HepG2 (cell line): ENCODE measurements around the gene C1QTNF6. TPM values are rescaled to one million over a fixed set of nuclear protein-coding genes. Genes with fewer than 3 reads are reported as not detected.

ENCODE experiments used
- DNMT3B ChIP-seq: conservative IDR thresholded peaks from 2 replicates; pipeline ENCODE4 v1.6.1; 2016; ENCODE audit warnings: missing biosample characterization, control low read depth
- EP300 ChIP-seq, 3 experiments: sonication (generic) in 1 of 3; formaldehyde crosslinking in 1 of 3; IDR thresholded peaks; 2 replicates each; pipeline versions ENCODE4 v1.5.1 to v1.6.1; 2011 to 2020; ENCODE audit warnings: low read depth in 2 of 3, low read length in 2 of 3, borderline replicate concordance in 1 of 3, improper control_type of control experiment in 1 of 3, mild to moderate bottlenecking in 1 of 3, missing genetic modification reagents in 1 of 3, moderate library complexity in 1 of 3
- FOXA3 ChIP-seq: IDR thresholded peaks from 2 replicates; pipeline ENCODE4 v1.6.1; 2016; ENCODE audit warnings: missing genetic modification reagents, missing compliant biosample characterization
- KAT2B ChIP-seq: fragments of 150-350 bp; IDR thresholded peaks from 2 replicates; pipeline ENCODE4 v1.6.1; 2014; ENCODE audit warnings: low read depth, low read length, borderline replicate concordance
- MEF2D ChIP-seq: sonication (generic); formaldehyde crosslinking; IDR thresholded peaks from 2 replicates; pipeline ENCODE4 v1.5.1; 2020; ENCODE audit warnings: mild to moderate bottlenecking, missing genetic modification reagents
- MXD4 ChIP-seq: IDR thresholded peaks from 2 replicates; pipeline ENCODE4 v1.6.1; 2016; ENCODE audit warnings: mild to moderate bottlenecking, missing biosample characterization, missing genetic modification reagents
- ONECUT2 ChIP-seq: sonication (generic); formaldehyde crosslinking; IDR thresholded peaks from 2 replicates; pipeline ENCODE4 v1.4.0; 2020; ENCODE audit warnings: missing genetic modification reagents
- RARG ChIP-seq: sonication (generic); formaldehyde crosslinking; IDR thresholded peaks from 2 replicates; pipeline ENCODE4 v1.4.0; 2020; ENCODE audit warnings: low read depth, mild to moderate bottlenecking, missing genetic modification reagents
- SMAD1 ChIP-seq: sonication (generic); formaldehyde crosslinking; IDR thresholded peaks from 2 replicates; pipeline ENCODE4 v1.4.0; 2020; ENCODE audit warnings: missing genetic modification reagents, low read depth, mild to moderate bottlenecking, borderline replicate concordance
- SP140L ChIP-seq: sonication (generic); formaldehyde crosslinking; IDR thresholded peaks from 2 replicates; pipeline ENCODE4 v1.4.0; 2020; ENCODE audit warnings: missing genetic modification reagents, borderline replicate concordance
- SRSF9 ChIP-seq: fragments of 200-400 bp; formaldehyde crosslinking; IDR thresholded peaks from 2 replicates; pipeline ENCODE4 v1.6.1; 2018; ENCODE audit warnings: borderline replicate concordance, mild to moderate bottlenecking, low read depth, low read length; ENCODE audit not compliant: insufficient read depth, poor library complexity, severe bottlenecking
- TCF7 ChIP-seq: sonication (generic); IDR thresholded peaks from 2 replicates; pipeline ENCODE4 v1.6.1; 2016; ENCODE audit warnings: antibody characterized with exemption, low read depth
- TCF7L2 ChIP-seq: IDR thresholded peaks from 2 replicates; pipeline ENCODE4 v1.6.1; 2011; ENCODE audit warnings: mild to moderate bottlenecking, low read depth, low read length, moderate library complexity
- ZFX ChIP-seq: sonication (generic); formaldehyde crosslinking; IDR thresholded peaks from 2 replicates; pipeline ENCODE4 v1.4.0; 2020; ENCODE audit warnings: mild to moderate bottlenecking, low read depth, missing genetic modification reagents, moderate library complexity
- ZMYM3 ChIP-seq: sonication (generic); formaldehyde crosslinking; IDR thresholded peaks from 2 replicates; pipeline ENCODE4 v1.5.1; 2020; ENCODE audit warnings: mild to moderate bottlenecking, missing genetic modification reagents
- ZNF747 ChIP-seq: sonication (generic); formaldehyde crosslinking; IDR thresholded peaks from 2 replicates; pipeline ENCODE4 v1.8.1; 2023; ENCODE audit warnings: missing genetic modification reagents, mild to moderate bottlenecking, borderline replicate concordance
- ZNF878 ChIP-seq: sonication (generic); formaldehyde crosslinking; IDR thresholded peaks from 2 replicates; pipeline ENCODE4 v1.8.1; 2023; ENCODE audit warnings: mild to moderate bottlenecking, missing genetic modification reagents, moderate library complexity
- polyA plus RNA-seq, 8 experiments: library from polyadenylated mRNA; depleted of rRNA in 3 of 8; stranded (reverse) in 7 of 8; unstranded in 1 of 8; fragments of >200 nt; fragmentation: Illumina TruSeq in 4 of 8; extraction: Trizol in 4 of 8; gene quantifications; 2 replicates each; pipeline versions ENCODE4 v1.2.1 to v1.2.3, GENCODE V29; 2011 to 2016; ENCODE audit warnings: low read depth in 4 of 8, missing spikeins in 1 of 8, mixed read lengths in 1 of 8; ENCODE audit not compliant: insufficient read depth in 1 of 8
- total RNA-seq, 5 experiments: library from RNA; depleted of rRNA; stranded (reverse); fragments of >200 nt; fragmentation: Illumina TruSeq; extraction: Trizol; gene quantifications; 2 replicates each; pipeline ENCODE4 v1.2.3, GENCODE V29; 2016; ENCODE audit warnings: low read depth in 1 of 5
- TF ChIP-seq, protein P1 (sequence below): sonication (generic); formaldehyde crosslinking; IDR thresholded peaks from 2 replicates; pipeline ENCODE4 v1.5.0; 2020; ENCODE audit warnings: missing genetic modification reagents, mild to moderate bottlenecking, borderline replicate concordance
- TF ChIP-seq, protein P2 (sequence below): IDR thresholded peaks from 2 replicates; pipeline ENCODE4 v1.6.1; 2012; ENCODE audit warnings: inconsistent platforms
- TF ChIP-seq, protein P3 (sequence below): sonication (generic); formaldehyde crosslinking; IDR thresholded peaks from 2 replicates; pipeline ENCODE4 v1.5.1; 2020; ENCODE audit warnings: mild to moderate bottlenecking, missing genetic modification reagents, moderate library complexity

The C1QTNF6 gene
- total and polyA plus RNA-seq, 2 of the 13 experiments (the other 11 are each of a cell fraction or from before 2014, with no cell fraction given) = 2.7 to 6.9 TPM

DNA sequence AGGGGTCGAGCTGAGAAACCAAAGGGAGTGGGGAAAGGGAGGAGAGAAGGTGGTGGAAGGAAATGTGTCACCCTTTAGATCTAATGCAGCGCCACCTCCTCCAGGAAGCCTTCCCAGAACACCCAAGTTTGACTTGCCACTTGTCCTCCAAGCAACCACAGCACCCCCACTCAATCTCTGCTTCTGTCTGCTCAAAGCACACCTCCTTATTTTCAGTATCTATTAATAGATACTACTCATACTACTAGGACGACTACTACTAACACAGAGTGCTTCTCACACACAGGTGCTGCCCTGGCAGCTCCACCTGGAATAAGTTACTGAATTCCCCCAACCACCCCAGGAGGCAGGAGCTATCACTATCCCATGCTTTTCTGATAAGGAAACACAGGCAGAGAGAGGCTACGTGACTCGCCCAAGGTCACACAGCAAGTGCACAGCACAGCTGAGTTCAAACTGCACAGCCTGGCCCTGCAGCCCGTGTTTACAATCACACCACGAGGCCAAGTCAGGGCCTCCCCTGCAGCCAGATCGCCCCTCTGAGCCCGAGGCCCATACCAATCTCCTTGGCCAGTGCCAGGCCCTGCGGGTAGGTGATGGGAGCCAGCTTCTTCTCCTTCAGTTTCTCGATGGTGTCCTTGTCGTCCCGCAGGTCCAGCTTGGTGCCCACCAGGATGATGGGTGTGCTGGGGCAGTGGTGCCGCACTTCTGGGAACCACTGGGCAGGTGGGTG, 42.8 kb upstream of the C1QTNF6 start (continued):
- TF ChIP-seq SP140L (CRISPR knock-in tag) = no peak
- no peak for TF ChIP-seq TCF7L2
- TF ChIP-seq, protein P1, sequence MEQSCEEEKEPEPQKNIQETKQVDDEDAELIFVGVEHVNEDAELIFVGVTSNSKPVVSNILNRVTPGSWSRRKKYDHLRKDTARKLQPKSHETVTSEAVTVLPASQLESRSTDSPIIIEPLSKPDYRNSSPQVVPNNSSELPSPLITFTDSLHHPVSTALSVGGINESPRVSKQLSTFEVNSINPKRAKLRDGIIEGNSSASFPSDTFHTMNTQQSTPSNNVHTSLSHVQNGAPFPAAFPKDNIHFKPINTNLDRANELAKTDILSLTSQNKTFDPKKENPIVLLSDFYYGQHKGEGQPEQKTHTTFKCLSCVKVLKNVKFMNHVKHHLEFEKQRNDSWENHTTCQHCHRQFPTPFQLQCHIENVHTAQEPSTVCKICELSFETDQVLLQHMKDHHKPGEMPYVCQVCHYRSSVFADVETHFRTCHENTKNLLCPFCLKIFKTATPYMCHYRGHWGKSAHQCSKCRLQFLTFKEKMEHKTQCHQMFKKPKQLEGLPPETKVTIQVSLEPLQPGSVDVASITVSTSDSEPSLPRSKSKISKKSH (CRISPR knock-in tag) = 0 out of 2 replicates have a peak, but pooled peaks have one; percentile 18
- TF ChIP-seq MEF2D (CRISPR knock-in tag) = no peak
- TF ChIP-seq, protein P2, sequence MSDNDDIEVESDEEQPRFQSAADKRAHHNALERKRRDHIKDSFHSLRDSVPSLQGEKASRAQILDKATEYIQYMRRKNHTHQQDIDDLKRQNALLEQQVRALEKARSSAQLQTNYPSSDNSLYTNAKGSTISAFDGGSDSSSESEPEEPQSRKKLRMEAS = peak; percentile 66; the same call in 1 of the 2 replicates
- no peak for TF ChIP-seq KAT2B
- TF ChIP-seq RARG = no peak
- no peak for TF ChIP-seq SMAD1 (CRISPR knock-in tag)
- TF ChIP-seq ZNF747 (CRISPR knock-in tag) = 0 out of 2 replicates have a peak, but pooled peaks have one; percentile 31
- peak; percentile 39; the same call in 1 of the 2 replicates for TF ChIP-seq ZFX
- no peak for TF ChIP-seq MXD4 (CRISPR knock-in tag)
- peak; percentile 13; the same call in 1 of the 2 replicates for TF ChIP-seq FOXA3 (CRISPR knock-in tag)
- no peak for TF ChIP-seq SRSF9
- TF ChIP-seq EP300 (IDR thresholded peaks at IDR 0.05; ENCODE audit: low read depth in 2 of 2, low read length in 2 of 2) = no peak
- TF ChIP-seq EP300 (CRISPR knock-in tag; IDR thresholded peaks at IDR 0.05; ENCODE audit: borderline replicate concordance) = no peak
- TF ChIP-seq, protein P3, sequence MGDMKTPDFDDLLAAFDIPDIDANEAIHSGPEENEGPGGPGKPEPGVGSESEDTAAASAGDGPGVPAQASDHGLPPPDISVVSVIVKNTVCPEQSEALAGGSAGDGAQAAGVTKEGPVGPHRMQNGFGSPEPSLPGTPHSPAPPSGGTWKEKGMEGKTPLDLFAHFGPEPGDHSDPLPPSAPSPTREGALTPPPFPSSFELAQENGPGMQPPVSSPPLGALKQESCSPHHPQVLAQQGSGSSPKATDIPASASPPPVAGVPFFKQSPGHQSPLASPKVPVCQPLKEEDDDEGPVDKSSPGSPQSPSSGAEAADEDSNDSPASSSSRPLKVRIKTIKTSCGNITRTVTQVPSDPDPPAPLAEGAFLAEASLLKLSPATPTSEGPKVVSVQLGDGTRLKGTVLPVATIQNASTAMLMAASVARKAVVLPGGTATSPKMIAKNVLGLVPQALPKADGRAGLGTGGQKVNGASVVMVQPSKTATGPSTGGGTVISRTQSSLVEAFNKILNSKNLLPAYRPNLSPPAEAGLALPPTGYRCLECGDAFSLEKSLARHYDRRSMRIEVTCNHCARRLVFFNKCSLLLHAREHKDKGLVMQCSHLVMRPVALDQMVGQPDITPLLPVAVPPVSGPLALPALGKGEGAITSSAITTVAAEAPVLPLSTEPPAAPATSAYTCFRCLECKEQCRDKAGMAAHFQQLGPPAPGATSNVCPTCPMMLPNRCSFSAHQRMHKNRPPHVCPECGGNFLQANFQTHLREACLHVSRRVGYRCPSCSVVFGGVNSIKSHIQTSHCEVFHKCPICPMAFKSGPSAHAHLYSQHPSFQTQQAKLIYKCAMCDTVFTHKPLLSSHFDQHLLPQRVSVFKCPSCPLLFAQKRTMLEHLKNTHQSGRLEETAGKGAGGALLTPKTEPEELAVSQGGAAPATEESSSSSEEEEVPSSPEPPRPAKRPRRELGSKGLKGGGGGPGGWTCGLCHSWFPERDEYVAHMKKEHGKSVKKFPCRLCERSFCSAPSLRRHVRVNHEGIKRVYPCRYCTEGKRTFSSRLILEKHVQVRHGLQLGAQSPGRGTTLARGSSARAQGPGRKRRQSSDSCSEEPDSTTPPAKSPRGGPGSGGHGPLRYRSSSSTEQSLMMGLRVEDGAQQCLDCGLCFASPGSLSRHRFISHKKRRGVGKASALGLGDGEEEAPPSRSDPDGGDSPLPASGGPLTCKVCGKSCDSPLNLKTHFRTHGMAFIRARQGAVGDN (CRISPR knock-in tag) = peak; percentile 77
- TF ChIP-seq TCF7 = no peak
- TF ChIP-seq ZNF878 (CRISPR knock-in tag) = no peak
- TF ChIP-seq DNMT3B (CRISPR knock-in tag) = no peak
- peak; percentile 91 for TF ChIP-seq ZMYM3 (CRISPR knock-in tag)
- TF ChIP-seq ONECUT2 = no peak
